GM23338 (cell line): Measurements from ENCODE around the gene RNF212B. TPM values are rescaled to one million over a fixed set of nuclear protein-coding genes. Genes with fewer than 3 reads are reported as not detected.
"Not testable (repeated sequence)": the region's sequence is repeated elsewhere in the genome, so short reads cannot be mapped to it uniquely, and the experiment has no call there.

Experiments
- ATAC-seq: fragments of 200-7000 bp; cut with Tn5 transposase; 3 replicates; pipeline ENCODE4 v1.9.1; 2020
- DNase-seq: peaks from one replicate; pipeline ENCODE4 v3.0.0-alpha.2; 2015; ENCODE audit warnings: low spot score
- H2AFZ ChIP-seq: fragments of 200-600 bp; sonication (generic); 2 replicates; pipeline ENCODE4 v1.8.0; 2016; ENCODE audit warnings: antibody characterized with exemption, mild to moderate bottlenecking, moderate library complexity
- H3F3A ChIP-seq: fragments of 200-600 bp; sonication (generic); replicated peaks from 2 replicates; pipeline ENCODE4 v1.8.0; 2017; ENCODE audit warnings: antibody characterized with exemption, mixed run types, low read depth
- H3K27ac ChIP-seq: fragments of 200-600 bp; sonication (generic); 2 replicates; pipeline ENCODE4 v1.6.1; 2016; ENCODE audit warnings: low read depth
- H3K27me3 ChIP-seq: fragments of 200-600 bp; sonication (generic); 2 replicates; pipeline ENCODE4 v1.8.0; 2016; ENCODE audit warnings: mild to moderate bottlenecking, mixed run types, moderate library complexity; ENCODE audit not compliant: insufficient read depth
- H3K36me3 ChIP-seq: fragments of 200-600 bp; sonication (generic); 2 replicates; pipeline ENCODE4 v1.8.0; 2016; ENCODE audit warnings: mild to moderate bottlenecking; ENCODE audit not compliant: insufficient read depth
- H3K4me1 ChIP-seq: fragments of 200-600 bp; sonication (generic); 2 replicates; pipeline ENCODE4 v1.8.0; 2016; ENCODE audit warnings: mild to moderate bottlenecking, moderate library complexity; ENCODE audit not compliant: insufficient read depth
- H3K4me2 ChIP-seq: fragments of 200-600 bp; sonication (generic); 2 replicates; pipeline ENCODE4 v1.7.1; 2017; ENCODE audit warnings: mixed run types
- H3K4me3 ChIP-seq: fragments of 200-600 bp; sonication (generic); 2 replicates; pipeline ENCODE4 v1.6.1; 2016; ENCODE audit warnings: mixed run types
- H3K79me2 ChIP-seq: fragments of 200-600 bp; sonication (generic); replicated peaks from 2 replicates; pipeline ENCODE4 v1.8.0; 2017; ENCODE audit warnings: mild to moderate bottlenecking; ENCODE audit not compliant: insufficient read depth
- H3K9me2 ChIP-seq: fragments of 200-600 bp; sonication (generic); 2 replicates; pipeline ENCODE4 v1.8.0; 2017; ENCODE audit not compliant: insufficient read depth
- H4K20me1 ChIP-seq: fragments of 200-600 bp; sonication (generic); replicated peaks from 2 replicates; pipeline ENCODE4 v1.8.0; 2017; ENCODE audit warnings: mild to moderate bottlenecking; ENCODE audit not compliant: insufficient read depth
- H3K27ac Mint-ChIP-seq: 2 replicates; pipeline ENCODE4 v1.8.0; 2020; ENCODE audit warnings: inconsistent platforms, mild to moderate bottlenecking, moderate library complexity, mixed read lengths
- H3K27me3 Mint-ChIP-seq: 3 replicates; pipeline ENCODE4 v1.8.0; 2022; ENCODE audit warnings: low read depth, mild to moderate bottlenecking, moderate library complexity, mixed read lengths, inconsistent platforms; ENCODE audit not compliant: insufficient read depth, poor library complexity
- H3K36me3 Mint-ChIP-seq: 3 replicates; pipeline ENCODE4 v1.8.0; 2021; ENCODE audit warnings: low read depth, mild to moderate bottlenecking, inconsistent platforms, moderate library complexity, mixed read lengths
- H3K4me1 Mint-ChIP-seq: 3 replicates; pipeline ENCODE4 v1.8.0; 2020; ENCODE audit warnings: mild to moderate bottlenecking, inconsistent platforms, mixed read lengths
- H3K4me3 Mint-ChIP-seq: 3 replicates; pipeline ENCODE4 v1.8.0; 2021; ENCODE audit warnings: moderate library complexity, mild to moderate bottlenecking, inconsistent platforms, mixed read lengths
- H3K9me3 Mint-ChIP-seq: 3 replicates; pipeline ENCODE4 v1.8.0; 2020; ENCODE audit warnings: moderate library complexity, mild to moderate bottlenecking, inconsistent platforms, mixed read lengths
- CREB1 ChIP-seq: fragments of 250-450 bp; sonication (Bioruptor Pico); IDR thresholded peaks from 2 replicates; pipeline ENCODE4 v1.5.0; 2020; ENCODE audit warnings: low read depth, mild to moderate bottlenecking, moderate library complexity
- NANOG ChIP-seq: IDR thresholded peaks from 2 replicates; pipeline ENCODE4 v1.6.1; 2016; ENCODE audit warnings: antibody characterized with exemption, borderline replicate concordance
- ZNF462 ChIP-seq: fragments of 250-450 bp; sonication (Bioruptor Pico); IDR thresholded peaks from 2 replicates; pipeline ENCODE4 v1.5.0; 2020; ENCODE audit warnings: mild to moderate bottlenecking, moderate library complexity
- polyA plus RNA-seq: library from polyadenylated mRNA; unstranded; fragments of >200 nt; fragmentation: Nextera tagmentation; extraction: Ambion mirVana; gene quantifications from 2 replicates; pipeline ENCODE4 v1.2.1, GENCODE V29; 2016
- total RNA-seq: library from RNA; depleted of rRNA; stranded (reverse); fragments of >200 nt; shearing (Covaris generic); gene quantifications from 2 replicates; pipeline ENCODE4 v1.2.3, GENCODE V29; 2014

RNF212B gene
- total and polyA plus RNA-seq, 2 experiments from 2014 or later, result not detected

GRCh38 chr14:23227566-23227965 lies 10.2 kb upstream of the RNF212B start (continued):
- no peak for TF ChIP-seq NANOG
- TF ChIP-seq ZNF462 (CRISPR knock-in tag), result no peak
- TF ChIP-seq CREB1, result no peak

- no peak overlapping the region for H3K4me3 ChIP-seq
- DNase-seq, result no peak
- H3K27me3 Mint-ChIP-seq, result peaks cover 6% of the 10 kb centered on the region
- no peaks in the 10 kb centered on the region for H3K9me2 ChIP-seq
- no peaks in the 10 kb centered on the region for H3K79me2 ChIP-seq
- H3K36me3 ChIP-seq, result no peaks in the 10 kb centered on the region
- no peak overlapping the region for H2AFZ ChIP-seq
- no peak overlapping the region for H3K27ac ChIP-seq
- H3F3A ChIP-seq, result no peaks in the 10 kb centered on the region
- H3K27ac Mint-ChIP-seq, result no peak overlapping the region
- no peaks in the 10 kb centered on the region for H3K4me1 ChIP-seq
- H3K9me3 Mint-ChIP-seq, result peaks cover 36% of the 10 kb centered on the region
- ATAC-seq, result no peak
- no peak overlapping the region for H3K4me3 Mint-ChIP-seq
- no peaks in the 10 kb centered on the region for H3K27me3 ChIP-seq
- H3K4me2 ChIP-seq, result no peak overlapping the region
- H3K36me3 Mint-ChIP-seq, result peaks cover 16% of the 10 kb centered on the region; the same call in 2 of the 3 replicates
- H4K20me1 ChIP-seq, result no peaks in the 10 kb centered on the region
- no peaks in the 10 kb centered on the region for H3K4me1 Mint-ChIP-seq
- TF ChIP-seq NANOG, result no peak
Measured at GRCh38 chr14:23228812-23229211, 8.9 kb upstream of the RNF212B start.

GRCh38 chr14:23232241-23232808 lies 5.4 kb upstream of the RNF212B start:
- not testable (repeated sequence) for H3K4me2 ChIP-seq, DNase-seq, H3K27me3 Mint-ChIP-seq, ATAC-seq, H3K4me1 ChIP-seq, H3K4me3 Mint-ChIP-seq, H3K27ac ChIP-seq, H3K36me3 ChIP-seq, H4K20me1 ChIP-seq, H3K4me1 Mint-ChIP-seq, H3K9me2 ChIP-seq, H3K27me3 ChIP-seq, H3K4me3 ChIP-seq, H2AFZ ChIP-seq, H3K27ac Mint-ChIP-seq, H3F3A ChIP-seq, H3K79me2 ChIP-seq
- H3K36me3 Mint-ChIP-seq, result peaks cover 16% of the 10 kb centered on the region; the same call in 2 of the 3 replicates
- peaks cover 25% of the 10 kb centered on the region for H3K9me3 Mint-ChIP-seq
